ENCODE results near the gene KATNA1. TPM values are rescaled to one million over a fixed set of nuclear protein-coding genes. Genes with fewer than 3 reads are reported as not detected.

The KATNA1 gene
- polyA plus RNA-seq, 3 donors: 11.4 to 15.4 (median 14.5) TPM

DNA sequence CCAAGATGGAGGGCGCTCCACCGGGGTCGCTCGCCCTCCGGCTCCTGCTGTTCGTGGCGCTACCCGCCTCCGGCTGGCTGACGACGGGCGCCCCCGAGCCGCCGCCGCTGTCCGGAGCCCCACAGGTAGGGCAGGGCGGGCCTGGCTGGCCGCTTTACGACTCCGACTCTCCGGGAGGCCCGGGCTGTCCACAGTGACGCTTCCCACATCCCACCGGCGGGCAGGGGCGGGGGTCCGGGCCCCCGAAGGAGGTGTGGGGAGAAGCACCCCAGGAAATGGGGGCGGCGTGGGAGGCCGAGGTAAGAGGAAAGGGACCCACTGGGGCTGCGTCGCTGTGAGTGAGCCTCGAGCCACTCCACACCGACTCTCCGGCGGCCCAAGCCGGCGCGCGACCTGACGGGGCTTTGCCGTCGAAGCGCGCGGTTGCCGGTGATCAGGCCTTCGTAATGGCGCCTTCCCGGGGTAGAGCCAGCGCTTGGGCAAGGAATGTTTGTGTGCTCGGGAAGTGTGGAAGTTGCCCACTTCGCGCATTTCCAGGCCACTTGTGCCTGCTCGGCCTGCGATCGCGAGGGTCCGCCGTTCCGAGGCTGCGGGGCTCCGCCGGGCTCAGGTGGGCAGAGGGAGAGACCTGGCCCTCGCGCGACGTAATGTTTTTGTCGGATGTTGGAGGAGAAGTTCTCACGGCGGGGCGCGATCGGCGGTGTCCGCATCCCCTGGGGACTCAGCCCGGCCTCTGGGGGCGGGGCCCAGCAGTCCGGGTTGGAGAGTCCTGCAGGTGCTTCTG is 81.9 kb downstream of the KATNA1 start:
- Histone ChIP-seq H3K27me3 (ENCODE audit: control insufficient read depth in 2 of 2, insufficient read depth in 2 of 2, low read length in 2 of 2) (peaks cover 2 to 17% of the 10 kb centered on the region in 2 donors), H3K27ac (ENCODE audit: low read depth in 1 of 2, low read length in 2 of 2) (peak overlapping the region; percentile 82 to 86), H3K79me2 (ENCODE audit: insufficient read depth, low read length) (peaks cover 40% of the 10 kb centered on the region), H2AFZ (ENCODE audit: insufficient read depth, low read depth, low read length, poor library complexity, severe bottlenecking) (peak overlapping the region; percentile 98), H3K4me2 (replicated peaks; ENCODE audit: extremely low read depth, low read length, poor library complexity, severe bottlenecking) (peak overlapping the region; percentile 84), H3K4me1 (ENCODE audit: control insufficient read depth in 1 of 2, insufficient read depth in 2 of 2, low read length in 2 of 2) (peaks cover 19 to 24% of the 10 kb centered on the region in 2 donors), H3K36me3 (replicated peaks in 1 of 2; ENCODE audit: control insufficient read depth in 1 of 2, insufficient read depth in 2 of 2, low read length in 2 of 2) (no peaks in the 10 kb centered on the region), H3K4me3 (replicated peaks in 1 of 3; ENCODE audit: low read depth in 2 of 3, low read length in 3 of 3) (peak overlapping the region; percentile 78 to 99 (median 84)), H3K9me3 (replicated peaks in 1 of 2; ENCODE audit: control insufficient read depth in 1 of 2, insufficient read depth in 1 of 2, low read length in 2 of 2) (no peaks in the 10 kb centered on the region), H4K20me1 (ENCODE audit: insufficient read depth, low read length) (peaks cover 8% of the 10 kb centered on the region), H3K9ac (ENCODE audit: insufficient read depth, low read length, poor library complexity, severe bottlenecking) (peak overlapping the region; percentile 91)
- H3K9me3 Mint-ChIP-seq: no peaks in the 10 kb centered on the region
- peak overlapping the region; percentile 78 to 88 (median 82) for H3K27ac Mint-ChIP-seq
- TF ChIP-seq, protein P1, sequence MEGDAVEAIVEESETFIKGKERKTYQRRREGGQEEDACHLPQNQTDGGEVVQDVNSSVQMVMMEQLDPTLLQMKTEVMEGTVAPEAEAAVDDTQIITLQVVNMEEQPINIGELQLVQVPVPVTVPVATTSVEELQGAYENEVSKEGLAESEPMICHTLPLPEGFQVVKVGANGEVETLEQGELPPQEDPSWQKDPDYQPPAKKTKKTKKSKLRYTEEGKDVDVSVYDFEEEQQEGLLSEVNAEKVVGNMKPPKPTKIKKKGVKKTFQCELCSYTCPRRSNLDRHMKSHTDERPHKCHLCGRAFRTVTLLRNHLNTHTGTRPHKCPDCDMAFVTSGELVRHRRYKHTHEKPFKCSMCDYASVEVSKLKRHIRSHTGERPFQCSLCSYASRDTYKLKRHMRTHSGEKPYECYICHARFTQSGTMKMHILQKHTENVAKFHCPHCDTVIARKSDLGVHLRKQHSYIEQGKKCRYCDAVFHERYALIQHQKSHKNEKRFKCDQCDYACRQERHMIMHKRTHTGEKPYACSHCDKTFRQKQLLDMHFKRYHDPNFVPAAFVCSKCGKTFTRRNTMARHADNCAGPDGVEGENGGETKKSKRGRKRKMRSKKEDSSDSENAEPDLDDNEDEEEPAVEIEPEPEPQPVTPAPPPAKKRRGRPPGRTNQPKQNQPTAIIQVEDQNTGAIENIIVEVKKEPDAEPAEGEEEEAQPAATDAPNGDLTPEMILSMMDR (IDR thresholded peaks at IDR 0.05): no peak
- peak in 2 of 3 donors; percentile 17 to 33 for DNase-seq
- no peaks in the 10 kb centered on the region for H3K36me3 Mint-ChIP-seq
- peaks cover 17% of the 10 kb centered on the region for H3K4me1 Mint-ChIP-seq
- peaks cover 8 to 13% (median 10%) of the 10 kb centered on the region in 3 donors for H3K27me3 Mint-ChIP-seq (ENCODE audit: low read depth in 3 of 3)
- WGBS (ENCODE audit: insufficient coverage): under 1% methylated on average over 75 of the region's 81 CpGs
- intact Hi-C loops (cut with micrococcal nuclease): loop anchor here in 1 of 2 donors (10.0 kb wide), 1 partner anchor 158 kb away; no protein-coding TSS in a partner anchor
- H3K4me3 Mint-ChIP-seq: peak overlapping the region; percentile 93 to 95

DNA sequence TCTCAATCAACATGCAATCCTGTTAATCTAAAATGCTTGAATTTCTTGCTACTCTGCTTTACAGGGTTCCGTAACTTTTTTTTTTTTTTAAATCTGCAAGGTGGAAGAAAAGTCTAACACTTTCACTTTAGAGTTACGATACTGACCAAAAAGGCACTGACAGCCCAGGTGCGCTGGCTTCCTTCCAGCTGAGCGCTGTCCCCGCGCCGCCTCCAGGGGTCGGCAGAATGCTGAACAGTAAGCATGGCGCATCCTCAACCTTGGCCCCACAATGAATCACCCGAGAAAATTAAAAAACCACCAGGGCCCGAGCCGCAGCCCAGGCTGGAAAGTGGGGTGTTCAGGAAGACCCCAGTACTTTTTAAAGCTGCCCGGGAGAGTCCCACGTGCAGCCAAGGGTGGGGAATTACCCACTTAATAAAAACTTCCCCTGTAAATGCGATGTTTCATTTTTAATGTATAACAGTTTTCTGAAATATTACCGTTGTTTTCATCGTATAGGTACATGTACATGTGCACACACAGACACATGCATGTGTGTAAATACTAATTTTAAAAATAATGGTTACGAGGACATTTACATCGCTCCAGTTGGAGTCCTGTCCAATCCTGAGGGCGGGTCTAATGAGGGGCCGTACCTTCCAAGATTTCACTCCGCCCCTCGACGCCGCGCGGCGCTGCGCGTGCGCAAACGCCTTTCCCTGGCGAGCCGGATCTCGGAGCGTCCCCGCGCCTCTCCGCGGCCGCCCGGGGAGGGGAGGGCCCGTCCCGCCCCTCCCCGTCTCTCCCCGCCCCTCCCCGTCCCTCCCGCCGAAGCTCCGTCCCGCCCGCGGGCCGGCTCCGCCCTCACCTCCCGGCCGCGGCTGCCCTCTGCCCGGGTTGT is 82.7 kb downstream of the KATNA1 start, which contains the start of gene GINM1:
GINM1 (plus strand) TSS at position 849 of the 883 bp plus-strand sequence. CDS start 40 bp downstream, outside the sequence.
- peak within 1 kb of the TSS; percentile 84 for H3K4me2 ChIP-seq (replicated peaks; ENCODE audit: extremely low read depth, low read length, poor library complexity, severe bottlenecking)
- H3K27ac ChIP-seq (ENCODE audit: low read depth in 1 of 2, low read length in 2 of 2): peak within 1 kb of the TSS; percentile 82 to 86
- under 1% methylated on average over 28 of the region's 59 CpGs for WGBS (ENCODE audit: insufficient coverage)
- peak within 1 kb of the TSS; percentile 98 for H2AFZ ChIP-seq (ENCODE audit: insufficient read depth, low read depth, low read length, poor library complexity, severe bottlenecking)
- Mint-ChIP-seq H3K4me1 (peaks cover 17% of the 10 kb centered on the region), H3K9me3 (no peaks in the 10 kb centered on the region), H3K27ac (peak within 1 kb of the TSS; percentile 78 to 88 (median 82)), H3K4me3 (peak within 1 kb of the TSS; percentile 93 to 95), H3K27me3 (ENCODE audit: low read depth in 3 of 3) (peaks cover 8 to 19% (median 11%) of the 10 kb centered on the region in 3 donors), H3K36me3 (no peaks in the 10 kb centered on the region)
- intact Hi-C loops (cut with micrococcal nuclease): loop anchor here in 1 of 2 donors (10.0 kb wide), 1 partner anchor 159 kb away; no protein-coding TSS in a partner anchor
- TF ChIP-seq, protein P1 (IDR thresholded peaks at IDR 0.05): peak; percentile 58
- H3K36me3 ChIP-seq (replicated peaks in 1 of 2; ENCODE audit: control insufficient read depth in 1 of 2, insufficient read depth in 2 of 2, low read length in 2 of 2): no peaks in the 10 kb centered on the region
- H4K20me1 ChIP-seq (ENCODE audit: insufficient read depth, low read length): peaks cover 3% of the 10 kb centered on the region
- DNase-seq: peak; percentile 88 to 95 (median 88)
- H3K9ac ChIP-seq (ENCODE audit: insufficient read depth, low read length, poor library complexity, severe bottlenecking): peak within 1 kb of the TSS; percentile 91
- H3K79me2 ChIP-seq (ENCODE audit: insufficient read depth, low read length): peaks cover 39% of the 10 kb centered on the region
- H3K27me3 ChIP-seq (ENCODE audit: control insufficient read depth in 2 of 2, insufficient read depth in 2 of 2, low read length in 2 of 2): peaks cover 2 to 17% of the 10 kb centered on the region in 2 donors
- peaks cover 19 to 24% of the 10 kb centered on the region in 2 donors for H3K4me1 ChIP-seq (ENCODE audit: control insufficient read depth in 1 of 2, insufficient read depth in 2 of 2, low read length in 2 of 2)
- no peaks in the 10 kb centered on the region for H3K9me3 ChIP-seq (replicated peaks in 1 of 2; ENCODE audit: control insufficient read depth in 1 of 2, insufficient read depth in 1 of 2, low read length in 2 of 2)
- H3K4me3 ChIP-seq (replicated peaks in 1 of 3; ENCODE audit: low read depth in 2 of 3, low read length in 3 of 3): peak within 1 kb of the TSS; percentile 78 to 99 (median 84)
